GM19372 (cell line): ENCODE results near the gene ANTXR1.
"Not testable (repeated sequence)": the region's sequence is repeated elsewhere in the genome, so short reads cannot be mapped to it uniquely, and the experiment has no call there.

ENCODE experiments used
- ATAC-seq: cut with Tn5 transposase; IDR thresholded peaks from one replicate; pipeline ENCODE4 v1.9.1; 2021; ENCODE audit warnings: mild to moderate bottlenecking, low read depth, moderate library complexity; ENCODE audit not compliant: unreplicated experiment

The ANTXR1 gene

GRCh38 chr2:69247583-69247982 lies 234.6 kb downstream of the ANTXR1 start:
- no peak for ATAC-seq

GRCh38 chr2:69248232-69248631 lies 235.3 kb downstream of the ANTXR1 start:
- ATAC-seq, result no peak

DNA sequence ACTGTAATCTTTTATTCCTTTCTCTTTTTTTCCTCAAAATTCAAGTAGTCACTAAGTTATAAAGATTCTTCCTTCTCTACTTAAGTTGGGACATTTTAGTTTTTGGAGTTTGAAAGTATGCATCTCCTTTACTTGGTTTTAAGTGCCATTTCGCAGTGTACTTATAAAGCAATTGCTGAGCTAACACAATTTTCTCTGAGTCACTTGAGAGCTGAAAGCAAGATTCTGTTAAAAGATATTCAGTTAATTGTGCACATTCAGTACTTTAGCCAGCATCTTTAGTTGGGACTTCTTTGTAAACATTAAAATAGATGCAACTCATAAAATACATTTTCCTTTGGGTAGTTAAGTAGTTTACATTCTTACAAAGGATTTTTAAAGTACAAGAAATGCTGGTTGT lies 238.0 kb downstream of the ANTXR1 start:
- no peak for ATAC-seq

GRCh38 chr2:69251943-69252342 lies 239.0 kb downstream of the ANTXR1 start:
- ATAC-seq, result no peak

DNA sequence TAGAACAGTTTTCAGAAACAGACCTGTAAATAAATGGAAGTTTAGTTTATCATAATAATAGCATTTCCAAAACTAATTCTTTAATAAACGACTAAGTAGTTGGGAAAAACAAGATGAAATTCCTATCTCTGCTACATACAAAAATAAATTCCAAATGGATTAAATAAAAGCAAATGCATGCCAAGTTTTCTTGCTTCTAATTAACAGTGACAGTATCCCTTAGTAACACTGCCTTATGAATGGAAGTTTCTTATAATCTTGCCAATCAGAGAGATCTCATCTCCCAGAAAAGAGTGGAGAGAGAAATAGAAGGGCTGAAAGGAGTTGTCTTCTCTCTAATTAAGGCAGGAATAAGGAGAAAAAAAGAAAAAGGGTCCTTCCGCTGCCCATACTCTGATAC lies 240.1 kb downstream of the ANTXR1 start:
- no peak for ATAC-seq

DNA sequence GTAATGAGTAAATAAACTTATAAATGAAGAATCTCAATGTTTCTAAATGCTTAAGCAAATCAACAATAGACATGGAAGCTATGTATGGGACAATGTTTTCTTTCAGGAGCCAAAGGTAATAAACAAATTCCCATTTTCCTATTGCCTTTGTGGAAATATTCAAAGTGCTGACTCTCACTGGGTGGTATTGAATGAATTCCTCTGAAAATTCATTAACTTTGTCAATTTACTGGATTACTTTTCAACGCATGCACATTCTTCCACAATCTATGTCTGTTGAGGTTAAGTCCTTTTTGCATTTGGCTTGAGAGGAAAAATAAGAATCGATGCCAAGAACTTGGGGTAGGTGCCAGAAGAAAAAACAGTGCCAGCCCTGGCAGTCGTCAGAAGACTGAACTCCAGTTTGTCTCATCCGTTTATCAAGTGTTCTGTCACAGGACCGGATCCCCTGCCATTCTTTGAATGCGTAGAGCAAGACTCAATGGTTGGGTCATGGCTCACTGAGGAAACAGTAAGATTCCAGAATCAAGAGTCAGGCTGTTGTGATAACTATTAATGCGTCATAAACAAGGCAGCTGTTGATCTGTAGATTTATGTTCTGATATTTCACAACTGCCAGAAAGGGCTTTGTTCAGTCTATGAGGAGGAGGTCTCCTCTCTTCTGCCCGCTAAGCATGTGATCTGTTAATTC lies 240.8 kb downstream of the ANTXR1 start:
- no peak for ATAC-seq

DNA sequence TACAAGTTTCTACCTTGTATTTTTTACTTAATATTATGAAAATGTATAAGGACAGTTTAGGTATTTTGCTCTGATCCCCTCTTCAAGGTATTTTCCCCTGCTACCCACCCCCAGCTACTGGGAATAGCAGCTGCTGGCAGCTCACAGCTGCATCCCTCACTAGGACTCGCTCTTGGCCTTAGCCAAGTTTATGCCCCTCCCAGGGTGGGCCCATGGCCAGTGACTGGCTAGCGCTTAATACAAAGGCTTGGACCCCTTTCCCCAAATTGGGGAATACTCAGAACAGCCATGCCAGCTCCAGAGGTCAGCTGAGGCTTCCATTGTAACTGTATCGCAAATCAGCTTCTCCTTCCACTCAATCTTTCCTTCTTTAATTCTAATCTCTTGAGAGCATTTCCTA lies 242.8 kb downstream of the ANTXR1 start:
- no peak for ATAC-seq

- ATAC-seq, result not testable (repeated sequence)
Measured at GRCh38 chr2:69259994-69260591, 247.1 kb downstream of the ANTXR1 start.

GRCh38 chr2:69260666-69261065 lies 247.7 kb downstream of the ANTXR1 start:
- no peak for ATAC-seq

- ATAC-seq, result no peak
Measured at GRCh38 chr2:69269330-69269729, 256.4 kb downstream of the ANTXR1 start.

DNA sequence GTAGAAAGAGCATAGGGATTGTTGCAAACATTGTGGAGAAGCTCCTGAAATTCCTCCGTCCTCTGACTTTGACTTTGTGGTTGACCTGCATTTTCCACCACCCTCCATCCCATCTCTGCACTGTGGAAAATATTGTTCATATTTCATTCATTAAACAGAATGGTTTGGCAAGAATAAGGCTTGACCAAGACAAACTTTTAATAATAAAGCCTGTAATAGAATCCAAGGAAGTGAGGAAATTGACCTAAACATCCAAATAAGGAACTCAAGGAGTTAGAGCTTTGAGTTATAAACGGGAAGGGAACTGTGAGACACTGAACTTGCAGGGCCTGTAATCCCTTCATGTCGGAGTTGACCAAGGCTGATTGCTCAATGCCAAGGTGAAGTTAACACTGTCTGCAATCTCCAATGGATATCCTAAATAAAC lies 258.9 kb downstream of the ANTXR1 start:
- ATAC-seq, result no peak

DNA sequence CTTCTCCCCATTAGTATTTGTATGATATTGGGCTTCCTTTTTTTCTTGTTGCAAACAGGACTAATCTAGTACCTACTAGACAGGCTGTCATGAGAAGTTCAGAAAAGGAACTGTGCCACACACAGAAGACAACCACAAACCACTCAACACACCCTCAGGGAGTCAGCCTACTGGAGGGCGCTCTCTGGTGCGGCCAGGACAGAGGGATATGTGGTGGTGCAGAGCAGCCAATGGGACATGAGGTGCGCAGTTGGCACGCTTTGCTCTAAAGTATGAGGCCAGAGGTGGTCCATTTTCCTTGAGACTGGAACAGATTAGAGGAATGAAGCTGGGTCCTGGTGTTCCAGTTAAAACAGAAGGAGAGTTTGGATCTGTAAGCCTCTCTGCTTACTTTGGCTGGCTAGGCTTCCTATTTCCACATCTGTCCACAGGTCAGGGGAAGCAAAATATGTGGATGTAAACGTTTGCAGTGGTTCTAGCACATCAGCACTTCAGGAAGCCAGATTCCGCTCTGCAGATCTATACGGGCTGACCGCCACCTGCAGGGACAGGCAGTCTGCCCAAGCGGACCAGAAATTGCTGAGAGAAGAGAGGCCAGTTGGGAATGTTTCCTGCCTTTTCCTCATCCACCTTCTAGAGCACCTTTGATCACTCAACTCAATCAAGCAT lies 260.0 kb downstream of the ANTXR1 start:
- no peak for ATAC-seq

DNA sequence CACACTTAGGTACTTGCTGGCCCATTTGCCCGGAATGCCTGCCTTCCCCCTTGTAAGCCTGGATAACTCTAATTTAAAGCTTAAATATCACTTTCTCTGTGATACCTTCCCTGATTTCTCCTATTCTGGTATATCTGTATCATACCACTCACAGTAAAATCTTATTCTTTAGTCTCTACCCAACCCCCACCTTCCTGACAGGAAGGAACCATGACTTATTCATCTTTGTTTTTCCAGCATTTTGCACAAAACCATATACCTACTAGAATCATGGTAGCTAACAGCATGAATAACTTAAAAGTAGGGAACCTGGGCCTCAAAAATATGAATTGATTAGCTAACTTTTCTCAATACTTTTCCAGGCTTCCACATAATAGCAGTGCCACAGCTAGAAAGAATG lies 262.5 kb downstream of the ANTXR1 start:
- no peak for ATAC-seq

DNA sequence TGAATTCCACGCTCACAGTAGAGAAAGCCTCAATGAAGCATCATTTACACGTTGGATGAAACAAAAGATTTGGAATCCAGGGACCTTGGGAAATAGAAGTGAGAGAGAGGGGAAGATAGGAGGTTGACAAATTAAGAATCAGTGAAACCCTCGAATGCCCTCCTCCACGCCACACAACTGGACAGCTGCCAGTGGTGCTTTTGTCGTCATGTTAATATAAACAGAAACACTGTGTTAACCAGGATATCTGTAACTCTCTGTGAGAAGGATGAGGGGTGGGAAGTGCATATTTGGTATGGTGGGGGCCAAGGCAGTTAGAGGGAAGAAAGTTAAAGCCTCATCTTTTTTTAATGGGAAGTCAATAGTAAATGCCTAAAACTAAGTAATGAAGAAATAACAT lies 265.4 kb downstream of the ANTXR1 start:
- ATAC-seq, result no peak

- no peak for ATAC-seq
Measured at GRCh38 chr2:69279211-69279610, 266.2 kb downstream of the ANTXR1 start.

- no peak for ATAC-seq
Measured at GRCh38 chr2:69279931-69280681, 267.1 kb downstream of the ANTXR1 start.

- no peak for ATAC-seq
Measured at GRCh38 chr2:69280796-69281412, 267.9 kb downstream of the ANTXR1 start.

DNA sequence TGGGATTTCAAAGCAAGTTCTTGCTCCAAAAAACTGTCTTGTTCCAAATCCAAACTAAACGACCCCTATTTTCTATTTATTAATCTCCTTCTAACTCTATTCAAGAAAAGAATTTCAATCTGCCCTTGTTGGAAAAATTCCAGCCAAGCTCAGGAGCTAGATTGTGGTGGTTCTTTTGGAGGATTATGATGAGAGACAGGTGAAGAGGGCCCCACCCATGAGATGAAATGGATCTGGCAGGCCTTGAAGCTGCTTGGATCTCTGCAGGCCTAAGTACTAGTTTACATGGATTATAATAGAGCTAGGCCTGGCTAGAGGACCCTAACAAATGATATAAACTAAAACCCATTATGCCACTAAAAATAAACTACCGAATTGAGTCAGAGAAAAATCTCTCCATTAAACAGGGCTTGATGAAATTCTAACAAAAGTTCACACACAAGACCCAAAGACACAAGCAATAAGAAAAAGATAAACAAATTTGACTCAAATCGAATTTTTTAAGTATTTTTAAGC lies 272.5 kb downstream of the ANTXR1 start:
- no peak for ATAC-seq

DNA sequence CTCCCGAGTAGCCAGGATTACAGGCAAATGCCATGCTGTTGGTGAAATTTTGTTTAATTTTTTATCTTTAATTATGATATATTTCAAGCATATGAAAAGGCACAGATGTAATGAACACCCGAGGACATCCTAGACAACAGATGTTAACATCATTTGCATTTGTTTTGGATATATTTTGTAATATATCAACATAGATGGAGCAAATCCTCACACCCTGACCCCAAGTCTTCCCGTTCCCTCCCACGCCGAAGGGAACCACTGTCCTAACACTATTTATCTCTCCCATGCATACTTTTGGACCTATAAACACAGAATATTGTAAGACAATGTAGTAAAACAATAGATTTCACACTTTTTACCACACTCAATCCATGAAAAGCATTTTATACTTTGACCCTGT lies 274.6 kb downstream of the ANTXR1 start:
- no peak for ATAC-seq

DNA sequence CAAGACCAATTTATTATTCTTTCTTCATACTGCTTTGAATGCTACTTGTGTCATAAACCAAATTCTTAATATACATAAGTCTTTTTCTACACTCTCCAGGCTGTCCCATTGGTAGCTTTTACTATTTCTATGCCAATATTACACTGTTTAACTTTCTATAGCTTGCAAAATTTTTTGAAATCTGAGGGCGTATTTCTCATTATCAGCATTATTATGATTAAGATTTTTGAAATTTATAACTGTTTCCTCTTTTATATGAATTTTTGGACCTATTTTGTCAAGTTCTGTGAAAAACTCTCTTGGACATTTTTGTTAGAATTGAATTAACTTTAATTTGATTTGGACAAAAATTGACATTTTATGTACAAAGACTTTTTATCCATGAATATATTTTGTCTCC lies 275.4 kb downstream of the ANTXR1 start:
- no peak for ATAC-seq
